GM23338 (cell line): ENCODE measurements around the gene ZCCHC17. TPM values are rescaled to one million over a fixed set of nuclear protein-coding genes. Genes with fewer than 3 reads are reported as not detected.

ENCODE experiments used
- ATAC-seq: fragments of 200-7000 bp; cut with Tn5 transposase; 3 replicates; pipeline ENCODE4 v1.9.1; 2020
- DNase-seq: peaks from one replicate; pipeline ENCODE4 v3.0.0-alpha.2; 2015; ENCODE audit warnings: low spot score
- H2AFZ ChIP-seq: fragments of 200-600 bp; sonication (generic); 2 replicates; pipeline ENCODE4 v1.8.0; 2016; ENCODE audit warnings: antibody characterized with exemption, mild to moderate bottlenecking, moderate library complexity
- H3F3A ChIP-seq: fragments of 200-600 bp; sonication (generic); replicated peaks from 2 replicates; pipeline ENCODE4 v1.8.0; 2017; ENCODE audit warnings: antibody characterized with exemption, mixed run types, low read depth
- H3K27ac ChIP-seq: fragments of 200-600 bp; sonication (generic); 2 replicates; pipeline ENCODE4 v1.6.1; 2016; ENCODE audit warnings: low read depth
- H3K27me3 ChIP-seq: fragments of 200-600 bp; sonication (generic); 2 replicates; pipeline ENCODE4 v1.8.0; 2016; ENCODE audit warnings: mild to moderate bottlenecking, mixed run types, moderate library complexity; ENCODE audit not compliant: insufficient read depth
- H3K36me3 ChIP-seq: fragments of 200-600 bp; sonication (generic); 2 replicates; pipeline ENCODE4 v1.8.0; 2016; ENCODE audit warnings: mild to moderate bottlenecking; ENCODE audit not compliant: insufficient read depth
- H3K4me1 ChIP-seq: fragments of 200-600 bp; sonication (generic); 2 replicates; pipeline ENCODE4 v1.8.0; 2016; ENCODE audit warnings: mild to moderate bottlenecking, moderate library complexity; ENCODE audit not compliant: insufficient read depth
- H3K4me2 ChIP-seq: fragments of 200-600 bp; sonication (generic); 2 replicates; pipeline ENCODE4 v1.7.1; 2017; ENCODE audit warnings: mixed run types
- H3K4me3 ChIP-seq: fragments of 200-600 bp; sonication (generic); 2 replicates; pipeline ENCODE4 v1.6.1; 2016; ENCODE audit warnings: mixed run types
- H3K79me2 ChIP-seq: fragments of 200-600 bp; sonication (generic); replicated peaks from 2 replicates; pipeline ENCODE4 v1.8.0; 2017; ENCODE audit warnings: mild to moderate bottlenecking; ENCODE audit not compliant: insufficient read depth
- H3K9me2 ChIP-seq: fragments of 200-600 bp; sonication (generic); 2 replicates; pipeline ENCODE4 v1.8.0; 2017; ENCODE audit not compliant: insufficient read depth
- H4K20me1 ChIP-seq: fragments of 200-600 bp; sonication (generic); replicated peaks from 2 replicates; pipeline ENCODE4 v1.8.0; 2017; ENCODE audit warnings: mild to moderate bottlenecking; ENCODE audit not compliant: insufficient read depth
- H3K27ac Mint-ChIP-seq: 2 replicates; pipeline ENCODE4 v1.8.0; 2020; ENCODE audit warnings: inconsistent platforms, mild to moderate bottlenecking, moderate library complexity, mixed read lengths
- H3K27me3 Mint-ChIP-seq: 3 replicates; pipeline ENCODE4 v1.8.0; 2022; ENCODE audit warnings: low read depth, mild to moderate bottlenecking, moderate library complexity, mixed read lengths, inconsistent platforms; ENCODE audit not compliant: insufficient read depth, poor library complexity
- H3K36me3 Mint-ChIP-seq: 3 replicates; pipeline ENCODE4 v1.8.0; 2021; ENCODE audit warnings: low read depth, mild to moderate bottlenecking, inconsistent platforms, moderate library complexity, mixed read lengths
- H3K4me1 Mint-ChIP-seq: 3 replicates; pipeline ENCODE4 v1.8.0; 2020; ENCODE audit warnings: mild to moderate bottlenecking, inconsistent platforms, mixed read lengths
- H3K4me3 Mint-ChIP-seq: 3 replicates; pipeline ENCODE4 v1.8.0; 2021; ENCODE audit warnings: moderate library complexity, mild to moderate bottlenecking, inconsistent platforms, mixed read lengths
- H3K9me3 Mint-ChIP-seq: 3 replicates; pipeline ENCODE4 v1.8.0; 2020; ENCODE audit warnings: moderate library complexity, mild to moderate bottlenecking, inconsistent platforms, mixed read lengths
- CREB1 ChIP-seq: fragments of 250-450 bp; sonication (Bioruptor Pico); IDR thresholded peaks from 2 replicates; pipeline ENCODE4 v1.5.0; 2020; ENCODE audit warnings: low read depth, mild to moderate bottlenecking, moderate library complexity
- EZH2 ChIP-seq: fragments of 200-600 bp; sonication (generic); IDR thresholded peaks from one replicate; pipeline ENCODE4 v1.8.0; 2017; ENCODE audit warnings: antibody characterized with exemption, mild to moderate bottlenecking, low read depth; ENCODE audit not compliant: unreplicated experiment
- EZH2phosphoT487 ChIP-seq: fragments of 200-600 bp; sonication (generic); IDR thresholded peaks from one replicate; pipeline ENCODE4 v1.8.1; 2018; ENCODE audit warnings: antibody characterized with exemption; ENCODE audit not compliant: unreplicated experiment
- JUNB ChIP-seq: IDR thresholded peaks from one replicate; pipeline ENCODE4 v1.6.1; 2016; ENCODE audit warnings: antibody characterized with exemption; ENCODE audit not compliant: unreplicated experiment
- NANOG ChIP-seq: IDR thresholded peaks from 2 replicates; pipeline ENCODE4 v1.6.1; 2016; ENCODE audit warnings: antibody characterized with exemption, borderline replicate concordance
- POLR2AphosphoS5 ChIP-seq: IDR thresholded peaks from 2 replicates; pipeline ENCODE4 v1.6.1; 2016; ENCODE audit warnings: antibody characterized with exemption, low read depth
- STAT1 ChIP-seq: IDR thresholded peaks from one replicate; pipeline ENCODE4 v1.6.1; 2016; ENCODE audit warnings: antibody characterized with exemption; ENCODE audit not compliant: unreplicated experiment
- ZNF114 ChIP-seq: fragments of 250-450 bp; sonication (Bioruptor Pico); IDR thresholded peaks from 2 replicates; pipeline ENCODE4 v1.5.0; 2020; ENCODE audit warnings: mild to moderate bottlenecking, moderate library complexity
- ZNF331 ChIP-seq: fragments of 250-450 bp; sonication (Bioruptor Pico); IDR thresholded peaks from 2 replicates; pipeline ENCODE4 v1.5.0; 2020; ENCODE audit warnings: low read depth, mild to moderate bottlenecking, moderate library complexity
- polyA plus RNA-seq: library from polyadenylated mRNA; unstranded; fragments of >200 nt; fragmentation: Nextera tagmentation; extraction: Ambion mirVana; gene quantifications from 2 replicates; pipeline ENCODE4 v1.2.1, GENCODE V29; 2016
- total RNA-seq: library from RNA; depleted of rRNA; stranded (reverse); fragments of >200 nt; shearing (Covaris generic); gene quantifications from 2 replicates; pipeline ENCODE4 v1.2.3, GENCODE V29; 2014
- TF ChIP-seq, protein P1 (sequence below), 2 experiments: fragments of 200-600 bp in 1 of 2; sonication (generic) in 1 of 2; conservative IDR thresholded peaks; 2 replicates each; pipeline versions ENCODE4 v1.5.1 to v1.6.1; 2016 to 2017; ENCODE audit warnings: antibody characterized with exemption in 2 of 2, low read depth in 2 of 2, mild to moderate bottlenecking in 2 of 2, moderate library complexity in 1 of 2
- TF ChIP-seq, protein P2 (sequence below): fragments of 250-450 bp; sonication (Bioruptor Pico); IDR thresholded peaks from 2 replicates; pipeline ENCODE4 v1.5.0; 2020; ENCODE audit warnings: mild to moderate bottlenecking, moderate library complexity
- TF ChIP-seq, protein P3 (sequence below): IDR thresholded peaks from 2 replicates; pipeline ENCODE4 v1.6.1; 2016; ENCODE audit warnings: antibody characterized with exemption
- TF ChIP-seq, protein P4 (sequence below): IDR thresholded peaks from one replicate; pipeline ENCODE4 v1.6.1; 2018; ENCODE audit warnings: antibody characterized with exemption; ENCODE audit not compliant: unreplicated experiment

The ZCCHC17 gene
- total and polyA plus RNA-seq, 2 experiments from 2014 or later = 40.1 to 134 TPM

DNA sequence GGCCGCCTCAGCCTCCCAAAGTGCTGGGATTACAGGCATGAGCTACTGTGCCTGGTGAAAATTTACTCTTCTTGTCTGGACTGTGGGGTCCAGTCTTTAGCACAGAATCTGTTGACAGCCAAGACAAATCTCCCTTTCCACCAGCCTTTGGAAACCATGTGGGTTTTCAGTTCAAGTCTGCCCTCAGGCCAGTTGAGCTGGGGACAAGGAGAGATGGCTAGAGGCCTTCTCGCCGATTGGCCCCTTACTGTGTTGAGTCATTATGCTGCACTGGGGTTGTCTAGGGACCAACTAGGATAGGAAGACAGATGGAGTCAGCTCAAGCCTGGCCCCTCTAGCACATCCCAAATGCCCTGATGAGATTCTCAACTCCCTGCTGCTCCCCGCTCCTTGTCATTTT is 48.6 kb upstream of the ZCCHC17 start:
- Histone ChIP-seq H3K27me3 (no peaks in the 10 kb centered on the region), H3F3A (no peaks in the 10 kb centered on the region), H3K4me3 (no peak overlapping the region), H3K27ac (no peak overlapping the region), H3K79me2 (no peaks in the 10 kb centered on the region), H3K4me1 (no peaks in the 10 kb centered on the region), H2AFZ (no peak overlapping the region), H3K4me2 (no peak overlapping the region), H3K36me3 (no peaks in the 10 kb centered on the region), H3K9me2 (no peaks in the 10 kb centered on the region), H4K20me1 (no peaks in the 10 kb centered on the region)
- Mint-ChIP-seq H3K9me3 (no peaks in the 10 kb centered on the region), H3K27me3 (peaks cover 2% of the 10 kb centered on the region), H3K27ac (no peak overlapping the region), H3K4me1 (no peaks in the 10 kb centered on the region), H3K4me3 (no peak overlapping the region), H3K36me3 (no peaks in the 10 kb centered on the region)
- DNase-seq (no peak), ATAC-seq (no peak)
- TF ChIP-seq EZH2phosphoT487 = no peak
- TF ChIP-seq ZNF331 (CRISPR knock-in tag) = no peak
- no peak for TF ChIP-seq JUNB
- TF ChIP-seq, protein P1, sequence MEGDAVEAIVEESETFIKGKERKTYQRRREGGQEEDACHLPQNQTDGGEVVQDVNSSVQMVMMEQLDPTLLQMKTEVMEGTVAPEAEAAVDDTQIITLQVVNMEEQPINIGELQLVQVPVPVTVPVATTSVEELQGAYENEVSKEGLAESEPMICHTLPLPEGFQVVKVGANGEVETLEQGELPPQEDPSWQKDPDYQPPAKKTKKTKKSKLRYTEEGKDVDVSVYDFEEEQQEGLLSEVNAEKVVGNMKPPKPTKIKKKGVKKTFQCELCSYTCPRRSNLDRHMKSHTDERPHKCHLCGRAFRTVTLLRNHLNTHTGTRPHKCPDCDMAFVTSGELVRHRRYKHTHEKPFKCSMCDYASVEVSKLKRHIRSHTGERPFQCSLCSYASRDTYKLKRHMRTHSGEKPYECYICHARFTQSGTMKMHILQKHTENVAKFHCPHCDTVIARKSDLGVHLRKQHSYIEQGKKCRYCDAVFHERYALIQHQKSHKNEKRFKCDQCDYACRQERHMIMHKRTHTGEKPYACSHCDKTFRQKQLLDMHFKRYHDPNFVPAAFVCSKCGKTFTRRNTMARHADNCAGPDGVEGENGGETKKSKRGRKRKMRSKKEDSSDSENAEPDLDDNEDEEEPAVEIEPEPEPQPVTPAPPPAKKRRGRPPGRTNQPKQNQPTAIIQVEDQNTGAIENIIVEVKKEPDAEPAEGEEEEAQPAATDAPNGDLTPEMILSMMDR (conservative IDR thresholded peaks at IDR 0.05; ENCODE audit: low read depth in 2 of 2) = no peak
- no peak for TF ChIP-seq CREB1
- TF ChIP-seq EZH2 = no peak
- TF ChIP-seq, protein P2, sequence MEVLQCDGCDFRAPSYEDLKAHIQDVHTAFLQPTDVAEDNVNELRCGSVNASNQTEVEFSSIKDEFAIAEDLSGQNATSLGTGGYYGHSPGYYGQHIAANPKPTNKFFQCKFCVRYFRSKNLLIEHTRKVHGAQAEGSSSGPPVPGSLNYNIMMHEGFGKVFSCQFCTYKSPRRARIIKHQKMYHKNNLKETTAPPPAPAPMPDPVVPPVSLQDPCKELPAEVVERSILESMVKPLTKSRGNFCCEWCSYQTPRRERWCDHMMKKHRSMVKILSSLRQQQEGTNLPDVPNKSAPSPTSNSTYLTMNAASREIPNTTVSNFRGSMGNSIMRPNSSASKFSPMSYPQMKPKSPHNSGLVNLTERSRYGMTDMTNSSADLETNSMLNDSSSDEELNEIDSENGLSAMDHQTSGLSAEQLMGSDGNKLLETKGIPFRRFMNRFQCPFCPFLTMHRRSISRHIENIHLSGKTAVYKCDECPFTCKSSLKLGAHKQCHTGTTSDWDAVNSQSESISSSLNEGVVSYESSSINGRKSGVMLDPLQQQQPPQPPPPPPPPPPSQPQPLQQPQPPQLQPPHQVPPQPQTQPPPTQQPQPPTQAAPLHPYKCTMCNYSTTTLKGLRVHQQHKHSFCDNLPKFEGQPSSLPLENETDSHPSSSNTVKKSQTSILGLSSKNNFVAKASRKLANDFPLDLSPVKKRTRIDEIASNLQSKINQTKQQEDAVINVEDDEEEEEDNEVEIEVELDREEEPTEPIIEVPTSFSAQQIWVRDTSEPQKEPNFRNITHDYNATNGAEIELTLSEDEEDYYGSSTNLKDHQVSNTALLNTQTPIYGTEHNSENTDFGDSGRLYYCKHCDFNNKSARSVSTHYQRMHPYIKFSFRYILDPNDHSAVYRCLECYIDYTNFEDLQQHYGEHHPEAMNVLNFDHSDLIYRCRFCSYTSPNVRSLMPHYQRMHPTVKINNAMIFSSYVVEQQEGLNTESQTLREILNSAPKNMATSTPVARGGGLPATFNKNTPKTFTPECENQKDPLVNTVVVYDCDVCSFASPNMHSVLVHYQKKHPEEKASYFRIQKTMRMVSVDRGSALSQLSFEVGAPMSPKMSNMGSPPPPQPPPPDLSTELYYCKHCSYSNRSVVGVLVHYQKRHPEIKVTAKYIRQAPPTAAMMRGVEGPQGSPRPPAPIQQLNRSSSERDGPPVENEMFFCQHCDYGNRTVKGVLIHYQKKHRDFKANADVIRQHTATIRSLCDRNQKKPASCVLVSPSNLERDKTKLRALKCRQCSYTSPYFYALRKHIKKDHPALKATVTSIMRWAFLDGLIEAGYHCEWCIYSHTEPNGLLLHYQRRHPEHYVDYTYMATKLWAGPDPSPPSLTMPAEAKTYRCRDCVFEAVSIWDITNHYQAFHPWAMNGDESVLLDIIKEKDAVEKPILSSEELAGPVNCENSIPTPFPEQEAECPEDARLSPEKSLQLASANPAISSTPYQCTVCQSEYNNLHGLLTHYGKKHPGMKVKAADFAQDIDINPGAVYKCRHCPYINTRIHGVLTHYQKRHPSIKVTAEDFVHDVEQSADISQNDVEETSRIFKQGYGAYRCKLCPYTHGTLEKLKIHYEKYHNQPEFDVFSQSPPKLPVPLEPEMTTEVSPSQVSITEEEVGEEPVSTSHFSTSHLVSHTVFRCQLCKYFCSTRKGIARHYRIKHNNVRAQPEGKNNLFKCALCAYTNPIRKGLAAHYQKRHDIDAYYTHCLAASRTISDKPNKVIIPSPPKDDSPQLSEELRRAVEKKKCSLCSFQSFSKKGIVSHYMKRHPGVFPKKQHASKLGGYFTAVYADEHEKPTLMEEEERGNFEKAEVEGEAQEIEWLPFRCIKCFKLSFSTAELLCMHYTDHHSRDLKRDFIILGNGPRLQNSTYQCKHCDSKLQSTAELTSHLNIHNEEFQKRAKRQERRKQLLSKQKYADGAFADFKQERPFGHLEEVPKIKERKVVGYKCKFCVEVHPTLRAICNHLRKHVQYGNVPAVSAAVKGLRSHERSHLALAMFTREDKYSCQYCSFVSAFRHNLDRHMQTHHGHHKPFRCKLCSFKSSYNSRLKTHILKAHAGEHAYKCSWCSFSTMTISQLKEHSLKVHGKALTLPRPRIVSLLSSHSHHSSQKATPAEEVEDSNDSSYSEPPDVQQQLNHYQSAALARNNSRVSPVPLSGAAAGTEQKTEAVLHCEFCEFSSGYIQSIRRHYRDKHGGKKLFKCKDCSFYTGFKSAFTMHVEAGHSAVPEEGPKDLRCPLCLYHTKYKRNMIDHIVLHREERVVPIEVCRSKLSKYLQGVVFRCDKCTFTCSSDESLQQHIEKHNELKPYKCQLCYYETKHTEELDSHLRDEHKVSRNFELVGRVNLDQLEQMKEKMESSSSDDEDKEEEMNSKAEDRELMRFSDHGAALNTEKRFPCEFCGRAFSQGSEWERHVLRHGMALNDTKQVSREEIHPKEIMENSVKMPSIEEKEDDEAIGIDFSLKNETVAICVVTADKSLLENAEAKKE = no peak
- no peak for TF ChIP-seq NANOG
- no peak for TF ChIP-seq ZNF114 (CRISPR knock-in tag)
- TF ChIP-seq POLR2AphosphoS5 = no peak
- TF ChIP-seq, protein P3, sequence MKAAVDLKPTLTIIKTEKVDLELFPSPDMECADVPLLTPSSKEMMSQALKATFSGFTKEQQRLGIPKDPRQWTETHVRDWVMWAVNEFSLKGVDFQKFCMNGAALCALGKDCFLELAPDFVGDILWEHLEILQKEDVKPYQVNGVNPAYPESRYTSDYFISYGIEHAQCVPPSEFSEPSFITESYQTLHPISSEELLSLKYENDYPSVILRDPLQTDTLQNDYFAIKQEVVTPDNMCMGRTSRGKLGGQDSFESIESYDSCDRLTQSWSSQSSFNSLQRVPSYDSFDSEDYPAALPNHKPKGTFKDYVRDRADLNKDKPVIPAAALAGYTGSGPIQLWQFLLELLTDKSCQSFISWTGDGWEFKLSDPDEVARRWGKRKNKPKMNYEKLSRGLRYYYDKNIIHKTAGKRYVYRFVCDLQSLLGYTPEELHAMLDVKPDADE = no peak
- TF ChIP-seq, protein P4, sequence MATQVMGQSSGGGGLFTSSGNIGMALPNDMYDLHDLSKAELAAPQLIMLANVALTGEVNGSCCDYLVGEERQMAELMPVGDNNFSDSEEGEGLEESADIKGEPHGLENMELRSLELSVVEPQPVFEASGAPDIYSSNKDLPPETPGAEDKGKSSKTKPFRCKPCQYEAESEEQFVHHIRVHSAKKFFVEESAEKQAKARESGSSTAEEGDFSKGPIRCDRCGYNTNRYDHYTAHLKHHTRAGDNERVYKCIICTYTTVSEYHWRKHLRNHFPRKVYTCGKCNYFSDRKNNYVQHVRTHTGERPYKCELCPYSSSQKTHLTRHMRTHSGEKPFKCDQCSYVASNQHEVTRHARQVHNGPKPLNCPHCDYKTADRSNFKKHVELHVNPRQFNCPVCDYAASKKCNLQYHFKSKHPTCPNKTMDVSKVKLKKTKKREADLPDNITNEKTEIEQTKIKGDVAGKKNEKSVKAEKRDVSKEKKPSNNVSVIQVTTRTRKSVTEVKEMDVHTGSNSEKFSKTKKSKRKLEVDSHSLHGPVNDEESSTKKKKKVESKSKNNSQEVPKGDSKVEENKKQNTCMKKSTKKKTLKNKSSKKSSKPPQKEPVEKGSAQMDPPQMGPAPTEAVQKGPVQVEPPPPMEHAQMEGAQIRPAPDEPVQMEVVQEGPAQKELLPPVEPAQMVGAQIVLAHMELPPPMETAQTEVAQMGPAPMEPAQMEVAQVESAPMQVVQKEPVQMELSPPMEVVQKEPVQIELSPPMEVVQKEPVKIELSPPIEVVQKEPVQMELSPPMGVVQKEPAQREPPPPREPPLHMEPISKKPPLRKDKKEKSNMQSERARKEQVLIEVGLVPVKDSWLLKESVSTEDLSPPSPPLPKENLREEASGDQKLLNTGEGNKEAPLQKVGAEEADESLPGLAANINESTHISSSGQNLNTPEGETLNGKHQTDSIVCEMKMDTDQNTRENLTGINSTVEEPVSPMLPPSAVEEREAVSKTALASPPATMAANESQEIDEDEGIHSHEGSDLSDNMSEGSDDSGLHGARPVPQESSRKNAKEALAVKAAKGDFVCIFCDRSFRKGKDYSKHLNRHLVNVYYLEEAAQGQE = no peak
- no peak for TF ChIP-seq STAT1
